GM12878 (cell line): ENCODE data around the gene INVS. TPM values are rescaled to one million over a fixed set of nuclear protein-coding genes. Genes with fewer than 3 reads are reported as not detected.
"Not testable (repeated sequence)": the region's sequence is repeated elsewhere in the genome, so short reads cannot be mapped to it uniquely, and the experiment has no call there.

Source experiments
- ATAC-seq: fragments of 200-7000 bp; cut with Tn5 transposase; 3 replicates; pipeline ENCODE4 v1.9.1; 2020; ENCODE audit warnings: mild to moderate bottlenecking, moderate library complexity
- BruUV-seq: library from RNA; stranded (reverse); fragments of 400-500 nt; replicated peaks from 2 replicates; lab custom pipeline; 2021; lab: Mats Ljungman, UMichigan
- CTCF ChIA-PET: fragments of 300-600 bp; sonication (Branson Sonifier 250); formaldehyde crosslinking; extraction: SDS; loops from one replicate; lab custom pipeline; 2021; ENCODE audit warnings: inconsistent platforms; lab: Yijun Ruan, JAX
- POLR2A ChIA-PET: fragments of 350-600 bp; formaldehyde crosslinking; extraction: SDS; loops from one replicate; lab custom pipeline; 2021; ENCODE audit warnings: inconsistent platforms; lab: Charles Lee
- RAD21 ChIA-PET: fragments of 300-600 bp; sonication (Branson Sonifier 250); formaldehyde crosslinking; loops from one replicate; lab custom pipeline; 2023; ENCODE audit warnings: antibody characterized with exemption; ENCODE audit not compliant: unreplicated experiment; lab: Charles Lee
- SMC1A ChIA-PET: fragments of 300-600 bp; sonication (Branson Sonifier 250); formaldehyde crosslinking; loops from one replicate; lab custom pipeline; 2023; ENCODE audit not compliant: unreplicated experiment, uncharacterized antibody; lab: Charles Lee
- DNase-seq: peaks from one replicate; pipeline ENCODE4 v3.0.0-alpha.2; 2011; ENCODE audit warnings: low read depth, low spot score
- FAIRE-seq: peaks from 3 replicates; lab custom pipeline; 2011; peaks lifted over from hg19 to GRCh38; lab: Jason Lieb, UNC
- H2AFZ ChIP-seq: 2 replicates; pipeline ENCODE4 v1.6.0; 2011; ENCODE audit warnings: low read depth, low read length, control low read depth; ENCODE audit not compliant: control insufficient read depth
- H3K27ac ChIP-seq: 2 replicates; pipeline ENCODE4 v1.5.1; 2011; ENCODE audit warnings: control low read depth; ENCODE audit not compliant: control insufficient read depth, insufficient read depth
- H3K27me3 ChIP-seq, 2 experiments: replicated peaks in 1 of 2; 2 replicates each; pipeline versions ENCODE4 v1.6.0 to v1.6.1; 2011; ENCODE audit warnings: low read length in 1 of 2; ENCODE audit not compliant: control insufficient read depth in 2 of 2, insufficient read depth in 2 of 2
- H3K36me3 ChIP-seq, 2 experiments: 2 replicates each; pipeline ENCODE4 v1.5.1; 2011; ENCODE audit warnings: low read length in 1 of 2; ENCODE audit not compliant: control insufficient read depth in 2 of 2, insufficient read depth in 2 of 2
- H3K4me1 ChIP-seq: 2 replicates; pipeline ENCODE4 v1.6.1; 2011; ENCODE audit warnings: mild to moderate bottlenecking, low read length, moderate library complexity, mixed read lengths; ENCODE audit not compliant: control insufficient read depth, insufficient read depth
- H3K4me2 ChIP-seq: 2 replicates; pipeline ENCODE4 v1.6.0; 2011; ENCODE audit warnings: control low read depth; ENCODE audit not compliant: control insufficient read depth, insufficient read depth
- H3K4me3 ChIP-seq: fragments of 200-600 bp; sonication (generic); 2 replicates; pipeline ENCODE4 v1.5.1; 2016
- H3K79me2 ChIP-seq: 2 replicates; pipeline ENCODE4 v1.6.0; 2011; ENCODE audit warnings: low read length; ENCODE audit not compliant: control insufficient read depth, insufficient read depth
- H3K9ac ChIP-seq: 2 replicates; pipeline ENCODE4 v1.8.0; 2011; ENCODE audit warnings: low read length, control low read depth, mixed read lengths; ENCODE audit not compliant: control insufficient read depth, insufficient read depth
- H3K9me3 ChIP-seq: replicated peaks from 3 replicates; pipeline ENCODE4 v1.5.1; 2011; ENCODE audit warnings: mild to moderate bottlenecking, low read length; ENCODE audit not compliant: control insufficient read depth, insufficient read depth
- H4K20me1 ChIP-seq: 2 replicates; pipeline ENCODE4 v1.6.0; 2011; ENCODE audit not compliant: control insufficient read depth, insufficient read depth
- RAD21 ChIP-seq: IDR thresholded peaks from 2 replicates; pipeline ENCODE4 v1.6.1; 2011; ENCODE audit warnings: mild to moderate bottlenecking, low read depth, low read length, moderate library complexity; ENCODE audit not compliant: insufficient read depth
- WGBS: methylation state at CpG from one replicate; pipeline ENCODE4 v1.1.6; 2016; ENCODE audit warnings: low lambda C conversion rate; ENCODE audit not compliant: insufficient replicate concordance, insufficient coverage; ENCODE audit errors: missing lambda C conversion rate; 5-methylcytosine and 5-hydroxymethylcytosine counted together
- in situ Hi-C: fragments of 300-500 bp; cut with MboI; formaldehyde crosslinking; loops from 9 replicates; pipeline ENCODE4 v1.14.3; 2018; ENCODE audit warnings: mixed read lengths
- intact Hi-C: fragments of 100-400 bp; cut with micrococcal nuclease; formaldehyde crosslinking; loops from one replicate; pipeline ENCODE4 v1.14.2; 2022; ENCODE audit not compliant: unreplicated experiment
- polyA plus RNA-seq, 11 experiments: library from polyadenylated mRNA; depleted of rRNA in 4 of 11; unstranded in 6 of 11; stranded (reverse) in 5 of 11; fragments of >200 nt; fragmentation: Nextera tagmentation in 4 of 11; fragmentation: Illumina TruSeq in 1 of 11; extraction: Ambion mirVana in 4 of 11; extraction: Trizol in 1 of 11; gene quantifications; 1 replicate in 1 of 11; 2 replicates in 10 of 11; pipeline versions ENCODE4 v1.2.1 to v1.2.3, GENCODE V29; 2011 to 2016; ENCODE audit warnings: inconsistent platforms in 2 of 11, missing spikeins in 2 of 11, low read depth in 1 of 11
- total RNA-seq, 4 experiments: library from RNA; depleted of rRNA in 3 of 4; stranded (reverse); fragments of >200 nt in 3 of 4; fragmentation: Illumina TruSeq in 1 of 4; extraction: Trizol in 1 of 4; gene quantifications; 2 replicates each; pipeline versions ENCODE4 v1.2.1 to v1.2.3, GENCODE V29; 2013 to 2021

Gene INVS
- total and polyA plus RNA-seq, 10 of the 15 experiments (the other 5 are each of a cell fraction or from before 2014, with no cell fraction given) = 0.93 to 20.8 (median 13.2) TPM

DNA sequence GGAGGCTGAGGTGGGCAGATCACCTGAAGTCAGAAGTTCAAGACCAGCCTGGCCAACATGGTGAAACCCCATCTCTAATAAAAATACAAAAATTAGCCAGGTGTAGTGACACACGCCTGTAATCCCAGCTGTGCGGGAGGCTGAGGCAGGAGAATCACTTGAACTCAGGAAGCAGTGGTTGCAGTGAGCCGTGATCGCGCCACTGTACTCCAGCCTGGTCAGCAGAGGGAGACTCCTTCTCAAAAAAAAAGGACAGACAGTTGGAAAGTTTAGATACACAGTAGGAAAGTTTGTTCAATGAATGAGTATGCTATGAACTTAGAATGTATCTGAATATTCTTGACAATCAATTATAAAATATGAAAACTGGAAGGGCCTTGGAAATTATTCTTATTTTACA lies 37.8 kb downstream of the INVS start:
- H3K4me2 ChIP-seq, ATAC-seq, intact Hi-C loops, H3K36me3 ChIP-seq, H3K79me2 ChIP-seq, H3K4me3 ChIP-seq, H3K4me1 ChIP-seq, BruUV-seq, RAD21 ChIA-PET, H3K9ac ChIP-seq, DNase-seq, SMC1A ChIA-PET, H3K27me3 ChIP-seq, FAIRE-seq, H3K9me3 ChIP-seq, in situ Hi-C loops, H3K27ac ChIP-seq, POLR2A ChIA-PET, H2AFZ ChIP-seq, H4K20me1 ChIP-seq: not testable (repeated sequence)
- 78% methylated on average over 5 of the region's 5 CpGs for WGBS
- CTCF ChIA-PET = interaction anchor here (1.2 kb wide), 1 partner anchor 80 kb away, joined by 3 read pairs; no protein-coding TSS in a partner anchor
- TF ChIP-seq RAD21 = peak; percentile 22; the same call in 1 of the 2 replicates

GRCh38 chr9:100140303-100140702 lies 41.3 kb downstream of the INVS start:
- in situ Hi-C loops, ATAC-seq, H2AFZ ChIP-seq, H4K20me1 ChIP-seq, H3K36me3 ChIP-seq, H3K4me3 ChIP-seq, H3K4me1 ChIP-seq, DNase-seq, intact Hi-C loops, H3K27ac ChIP-seq, H3K9ac ChIP-seq, H3K9me3 ChIP-seq, POLR2A ChIA-PET, H3K4me2 ChIP-seq, BruUV-seq, CTCF ChIA-PET, H3K27me3 ChIP-seq, H3K79me2 ChIP-seq, FAIRE-seq, SMC1A ChIA-PET: not testable (repeated sequence)
- 96% methylated on average over 6 of the region's 6 CpGs for WGBS
- RAD21 ChIA-PET = interaction anchor here (0.7 to 1.5 kb wide), 2 partner anchors 9 to 117 kb away, joined by 3 to 4 read pairs; no protein-coding TSS in a partner anchor

GRCh38 chr9:100141862-100142261 lies 42.8 kb downstream of the INVS start:
- H3K27ac ChIP-seq, H3K79me2 ChIP-seq, DNase-seq, H3K9me3 ChIP-seq, H3K27me3 ChIP-seq, BruUV-seq, FAIRE-seq, H3K4me2 ChIP-seq, H3K4me1 ChIP-seq, in situ Hi-C loops, ATAC-seq, H3K9ac ChIP-seq, POLR2A ChIA-PET, RAD21 ChIA-PET, H3K4me3 ChIP-seq, H3K36me3 ChIP-seq, SMC1A ChIA-PET, H4K20me1 ChIP-seq, intact Hi-C loops, H2AFZ ChIP-seq: not testable (repeated sequence)
- CTCF ChIA-PET = interaction anchor here (0.7 kb wide), 1 partner anchor 10 kb away, joined by 3 read pairs; no protein-coding TSS in a partner anchor
- 92% methylated on average over 9 of the region's 9 CpGs for WGBS

DNA sequence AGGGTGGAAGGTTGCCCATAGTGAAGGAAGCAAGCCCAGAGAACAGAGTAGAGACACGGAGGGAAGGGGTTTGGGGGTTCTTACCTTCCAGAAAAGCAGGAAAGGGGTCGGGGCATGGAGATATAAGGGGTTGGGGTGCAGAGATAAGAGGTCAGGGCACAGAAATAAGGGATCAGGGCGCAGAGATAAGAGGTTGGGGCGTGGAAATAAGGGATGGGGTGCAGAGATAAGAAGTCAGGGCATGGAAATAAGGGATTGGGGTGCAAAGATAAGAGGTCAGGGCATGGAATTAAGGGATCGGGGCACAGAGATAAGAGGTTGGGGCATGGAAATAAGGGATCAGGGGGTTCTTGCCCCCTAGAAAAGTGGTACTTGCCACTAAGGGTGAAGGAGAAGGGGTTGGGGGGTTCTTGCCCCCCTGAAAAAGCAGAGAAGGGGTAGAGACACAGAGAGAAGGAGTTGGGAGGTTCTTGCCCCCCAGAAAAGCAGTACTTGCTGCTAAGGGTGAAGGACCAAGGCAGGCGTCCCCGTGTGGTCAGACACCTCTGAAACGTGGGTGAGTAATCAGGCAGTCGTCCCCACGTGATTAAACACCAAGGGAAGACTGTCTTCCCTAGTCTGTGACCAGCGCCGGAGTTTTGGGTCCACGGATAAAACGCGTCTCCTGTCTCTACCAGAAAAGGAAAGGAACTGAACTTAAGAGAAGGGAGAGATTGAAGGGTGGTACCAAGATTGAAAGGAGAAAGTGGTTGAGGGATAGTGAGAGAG lies 46.3 kb downstream of the INVS start:
- H3K27me3 ChIP-seq, H3K4me2 ChIP-seq, RAD21 ChIA-PET, in situ Hi-C loops, BruUV-seq, SMC1A ChIA-PET, ATAC-seq, H2AFZ ChIP-seq, H3K4me1 ChIP-seq, H3K9me3 ChIP-seq, H3K36me3 ChIP-seq, intact Hi-C loops, H3K27ac ChIP-seq, H3K9ac ChIP-seq, H3K79me2 ChIP-seq, DNase-seq, CTCF ChIA-PET, POLR2A ChIA-PET, FAIRE-seq, H3K4me3 ChIP-seq, H4K20me1 ChIP-seq: not testable (repeated sequence)
- WGBS = 86% methylated on average over 14 of the region's 15 CpGs
